ENCODE data around the gene EPHB3.
"Not testable (repeated sequence)": the region's sequence is repeated elsewhere in the genome, so short reads cannot be mapped to it uniquely, and the experiment has no call there.

The EPHB3 gene

DNA sequence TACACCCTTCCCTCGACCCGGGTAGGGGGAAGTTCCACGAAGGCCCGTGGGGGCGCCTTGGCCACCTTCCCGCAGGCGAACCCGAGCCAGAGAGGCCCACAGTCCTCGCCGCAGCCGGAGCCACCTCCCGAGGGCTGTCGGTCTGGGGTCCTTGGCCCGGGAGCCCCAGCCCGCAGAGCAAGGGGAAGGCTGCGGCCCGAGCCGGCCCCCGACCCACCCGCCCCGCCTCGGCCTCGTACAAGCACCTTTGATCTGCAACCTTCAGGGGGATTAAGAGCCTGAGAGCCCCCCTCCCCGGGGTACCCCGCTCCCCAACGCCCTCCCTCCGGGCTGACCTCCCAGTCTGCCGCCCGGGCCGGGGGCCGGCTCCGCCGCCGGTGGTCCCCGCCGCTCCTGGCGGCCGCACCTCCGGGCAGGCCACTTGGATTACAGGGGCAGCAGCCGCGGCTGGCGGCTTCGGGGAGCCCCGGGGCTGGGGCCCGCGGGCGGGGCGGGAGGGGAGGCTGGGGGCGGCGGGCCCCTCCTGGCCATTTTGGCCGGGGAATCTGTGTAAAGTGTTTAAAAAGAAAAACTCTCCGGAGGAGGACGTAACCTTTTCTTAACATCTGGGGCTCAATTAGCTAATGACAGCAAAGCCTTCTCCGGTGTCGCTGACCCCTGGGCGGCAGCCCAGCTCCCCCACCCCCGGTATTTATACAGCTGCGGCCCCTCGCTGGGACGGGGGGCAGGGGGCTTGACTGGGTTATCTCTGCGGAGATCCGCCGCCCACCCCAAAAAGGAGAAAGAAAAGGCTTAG lies 40.2 kb downstream of the EPHB3 start:
- DNase-seq, result no peak

DNA sequence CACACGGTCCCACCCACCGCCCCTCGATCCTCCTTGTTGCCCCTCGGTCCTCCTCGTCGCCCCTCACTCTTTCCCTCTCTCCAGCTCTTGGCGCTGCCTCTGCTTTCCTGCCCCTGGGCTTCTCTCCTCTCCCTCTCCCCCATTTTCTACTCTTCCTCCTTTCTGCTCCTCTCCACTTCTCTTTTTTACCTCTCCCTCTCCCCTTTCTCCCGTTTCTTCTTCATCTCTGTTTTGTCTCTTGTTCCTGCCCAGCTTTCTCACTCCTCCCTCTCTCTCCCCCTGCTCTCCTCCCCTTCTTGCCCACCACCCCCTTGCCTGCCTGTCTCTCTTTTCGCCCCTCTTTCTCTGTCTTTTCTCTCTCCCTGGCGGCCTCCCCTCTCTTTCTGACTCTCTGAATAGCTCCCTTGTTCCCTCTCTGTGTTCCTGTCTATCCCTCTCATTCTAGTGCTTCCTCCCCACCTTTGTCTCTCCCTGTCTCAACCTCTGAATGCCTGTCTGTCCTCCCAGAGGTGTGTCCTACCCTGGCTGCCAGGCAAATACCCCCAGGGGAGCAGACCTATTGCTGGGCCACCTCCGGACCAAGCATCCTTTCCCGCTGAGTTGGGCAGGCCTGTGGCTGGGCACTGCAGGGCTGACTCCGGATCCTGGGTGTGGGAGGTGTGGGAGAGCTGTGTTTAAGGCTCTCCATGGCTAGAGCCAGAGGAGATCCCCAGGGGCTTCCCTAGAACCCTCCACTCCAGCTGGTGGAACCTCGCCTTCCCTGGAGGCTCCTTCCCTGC lies 41.0 kb downstream of the EPHB3 start:
- DNase-seq, result no peak

- no peak for DNase-seq
These were observed 41.8 kb downstream of the EPHB3 start for GRCh38 chr3:184603151-184604030.

GRCh38 chr3:184604039-184604601 lies 42.5 kb downstream of the EPHB3 start:
- DNase-seq, result no peak

DNA sequence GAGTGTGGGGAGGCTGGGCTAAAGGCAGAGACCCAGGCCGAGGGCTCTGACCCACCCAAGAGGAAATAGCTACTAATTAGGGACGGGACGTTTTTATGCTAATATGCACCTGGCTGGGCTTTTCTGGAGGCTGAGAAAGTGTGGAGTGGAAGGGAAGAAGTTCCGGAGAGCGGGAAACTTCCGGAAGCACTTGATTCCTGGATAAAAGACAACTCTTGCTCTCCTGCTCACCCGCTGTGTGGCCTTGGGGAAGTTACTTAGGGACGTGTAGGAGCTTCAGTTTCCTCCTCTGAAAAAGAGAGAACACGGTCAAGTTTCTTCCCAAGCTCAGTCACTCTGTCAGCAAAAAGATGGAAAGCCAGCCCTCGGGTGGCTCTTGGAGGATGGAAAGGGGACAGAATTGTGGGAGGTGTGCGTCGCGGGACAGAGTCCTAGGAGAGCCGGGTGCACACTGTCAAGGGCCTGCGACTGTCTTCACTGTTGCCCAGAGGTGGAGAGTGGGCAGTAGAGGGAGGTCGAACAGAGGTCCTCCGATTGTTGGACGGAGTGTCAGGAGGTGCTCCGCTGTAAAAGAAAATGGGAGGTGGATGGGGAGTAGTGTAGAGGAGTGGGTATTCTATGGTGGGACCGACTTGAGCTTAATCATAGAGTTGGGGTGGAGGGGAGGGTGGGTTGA lies 43.2 kb downstream of the EPHB3 start:
- DNase-seq, result no peak

DNA sequence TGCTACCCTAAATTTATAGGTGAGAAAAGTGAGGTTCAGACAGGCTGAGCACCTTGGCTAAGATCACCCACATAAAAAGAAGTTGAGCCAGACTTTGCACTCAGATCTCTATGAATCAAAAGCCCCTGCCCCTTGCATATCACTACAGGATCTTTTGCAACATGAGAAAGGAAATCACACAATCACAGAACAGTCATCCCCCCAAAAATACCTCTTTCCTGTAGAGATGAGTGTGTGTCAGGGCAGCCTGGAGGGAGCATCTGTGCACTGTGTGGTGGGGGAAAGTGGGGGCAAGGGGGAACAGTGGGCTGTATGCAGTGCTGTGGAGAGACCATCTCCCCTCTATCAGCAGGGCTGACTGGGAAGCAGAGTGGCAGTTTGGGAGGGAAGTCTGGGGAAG lies 46.6 kb downstream of the EPHB3 start:
- no peak for DNase-seq

DNA sequence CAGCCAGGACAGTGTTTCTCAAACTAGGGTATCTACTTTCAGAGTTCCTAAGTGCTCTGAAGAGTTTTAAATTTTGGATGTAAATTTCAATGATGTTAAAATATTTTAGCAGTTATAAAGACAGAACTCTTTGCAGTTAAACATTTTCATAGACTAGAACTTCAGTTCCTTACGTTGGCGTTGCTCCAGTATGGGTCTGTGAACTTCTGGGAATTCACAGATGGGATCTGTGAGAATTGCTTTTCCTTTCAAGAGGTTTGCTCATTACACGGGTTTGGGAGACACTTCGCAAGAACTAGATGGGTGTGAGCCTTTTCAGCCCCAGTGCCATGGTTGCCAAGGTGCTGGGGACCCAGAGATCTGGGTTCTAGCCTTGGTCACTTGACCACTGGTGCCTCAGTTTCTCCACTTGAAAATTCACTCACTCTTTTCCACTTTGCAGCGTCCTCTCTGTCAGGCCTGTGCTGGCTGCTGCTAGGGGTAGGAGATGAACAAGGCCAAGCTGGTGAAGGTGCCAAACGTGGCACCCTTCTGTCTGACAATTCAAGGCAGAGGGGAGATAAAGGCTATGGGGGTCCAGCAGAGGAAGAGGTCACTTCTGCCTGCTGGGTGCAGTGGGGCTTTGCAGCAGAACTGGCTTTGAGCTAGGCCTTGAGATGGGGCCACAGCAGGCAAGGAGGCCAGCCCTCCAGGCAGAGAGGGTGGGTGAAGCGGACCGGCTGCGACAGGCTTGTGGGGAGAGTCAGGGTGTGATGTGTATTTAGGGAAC lies 48.1 kb downstream of the EPHB3 start:
- no peak for DNase-seq

- no peak for DNase-seq
These were observed 48.8 kb downstream of the EPHB3 start for GRCh38 chr3:184610245-184610871.

DNA sequence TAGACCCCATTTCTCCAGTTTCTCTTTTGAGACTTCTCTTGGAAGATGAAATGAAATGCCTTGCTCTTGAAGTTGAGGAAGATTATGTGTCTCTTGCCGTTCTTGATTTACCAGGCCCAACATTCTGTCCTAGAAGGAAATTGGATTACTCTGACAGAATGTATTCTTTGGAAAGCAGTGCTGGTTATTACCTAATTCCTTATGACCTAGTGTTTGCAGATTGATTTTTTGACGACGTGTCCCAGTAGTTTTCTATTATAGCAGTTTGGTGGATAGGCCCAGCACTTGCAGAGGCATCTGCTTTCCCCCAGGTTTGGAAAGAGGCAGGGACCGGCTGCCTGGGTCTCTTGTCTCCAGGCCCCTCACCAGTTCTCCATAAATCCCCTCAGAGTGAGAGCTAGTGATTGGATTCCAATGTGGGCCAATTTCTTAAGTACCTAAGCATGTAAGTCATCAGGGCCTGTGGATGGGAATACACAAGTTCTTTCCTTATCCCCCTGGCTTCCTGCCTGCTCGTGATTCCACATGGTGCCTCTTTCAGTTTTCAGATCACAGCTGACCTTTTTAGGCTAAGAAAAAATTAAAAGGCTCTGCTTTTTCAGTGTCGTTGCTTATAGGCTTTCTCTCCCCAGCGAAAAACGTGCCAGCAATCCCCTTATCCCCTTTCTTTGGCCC lies 50.2 kb downstream of the EPHB3 start:
- no peak for DNase-seq

DNA sequence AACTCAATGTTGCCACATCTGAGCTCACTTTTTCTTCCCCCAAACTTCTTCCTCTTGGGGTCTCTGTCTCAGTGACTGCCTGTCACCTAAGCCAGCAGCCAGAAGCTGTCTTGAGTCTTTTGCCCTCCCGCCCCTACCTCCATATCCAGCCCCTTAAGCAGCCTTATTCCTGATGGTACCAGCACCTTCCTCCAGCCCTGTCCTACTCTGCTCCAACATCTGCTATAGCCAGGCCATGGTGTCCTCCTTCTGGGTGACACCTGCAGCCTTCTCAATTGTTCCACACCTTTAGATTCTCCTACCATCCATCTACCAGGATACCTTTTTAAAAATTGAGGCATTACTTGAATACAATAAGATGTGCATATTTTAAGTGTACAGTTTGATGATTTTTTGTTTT lies 53.8 kb downstream of the EPHB3 start:
- no peak for DNase-seq

DNA sequence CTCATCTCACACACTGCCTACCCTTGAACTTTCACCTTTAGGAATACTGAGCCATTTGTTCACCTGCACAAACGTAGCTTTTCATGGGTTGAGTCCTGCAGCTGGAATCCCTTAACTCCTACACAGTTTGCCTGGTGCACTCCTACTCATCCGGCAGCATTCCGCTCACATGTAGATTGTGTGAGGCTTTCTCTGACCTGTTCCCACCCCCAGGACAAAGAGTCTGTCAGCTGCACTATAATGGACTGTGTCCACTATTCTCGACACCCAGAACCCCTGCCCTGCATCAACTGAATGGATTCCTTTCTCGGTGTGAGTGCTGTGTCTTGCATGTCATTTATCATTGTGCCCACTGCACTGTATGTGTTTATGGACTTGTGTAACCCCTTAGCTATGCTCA lies 54.9 kb downstream of the EPHB3 start:
- DNase-seq, result no peak

DNA sequence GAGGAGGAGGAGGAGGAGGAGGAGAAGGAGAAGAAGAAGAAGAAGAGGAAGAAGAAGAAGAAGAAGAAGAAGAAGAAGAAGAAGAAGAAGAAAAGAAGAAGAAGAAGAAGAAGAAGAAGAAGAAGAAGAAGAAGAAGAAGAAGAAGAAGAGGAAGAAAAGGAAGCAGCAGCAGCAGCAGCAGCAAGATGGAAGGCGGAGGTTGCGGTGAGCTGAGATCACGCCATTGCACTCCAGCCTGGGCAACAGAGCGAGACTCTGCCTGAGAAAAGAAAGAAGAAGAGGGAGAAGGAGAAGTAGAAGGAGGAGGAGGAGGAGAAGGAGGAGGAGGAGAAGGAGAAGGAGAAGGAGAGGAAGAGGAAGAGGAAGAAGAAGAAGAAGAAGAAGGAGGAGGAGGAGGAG lies 55.7 kb downstream of the EPHB3 start:
- DNase-seq, result not testable (repeated sequence)

DNA sequence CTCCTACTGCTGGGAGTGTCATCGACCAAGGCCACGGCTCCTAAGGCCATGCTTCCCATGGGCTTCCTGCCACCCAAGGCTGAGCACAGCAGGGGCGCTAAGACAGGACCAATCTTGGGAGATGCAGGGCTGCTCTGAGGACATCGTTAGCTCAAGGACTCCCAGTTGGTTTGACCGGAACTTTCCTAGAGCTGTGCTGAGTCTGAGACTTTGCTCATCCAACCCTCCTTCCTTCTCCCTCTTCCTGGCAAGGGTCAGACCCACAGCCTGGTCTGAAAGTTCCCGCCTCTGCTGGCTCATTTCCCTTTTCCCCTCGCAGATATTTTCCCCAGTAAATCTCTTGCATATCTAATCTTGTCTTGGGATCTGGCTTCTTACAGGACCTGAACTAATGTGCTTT lies 57.2 kb downstream of the EPHB3 start:
- no peak for DNase-seq

- no peak for DNase-seq
These were observed 57.8 kb downstream of the EPHB3 start for GRCh38 chr3:184619369-184619768.

GRCh38 chr3:184619787-184620430 lies 58.3 kb downstream of the EPHB3 start:
- no peak for DNase-seq

DNA sequence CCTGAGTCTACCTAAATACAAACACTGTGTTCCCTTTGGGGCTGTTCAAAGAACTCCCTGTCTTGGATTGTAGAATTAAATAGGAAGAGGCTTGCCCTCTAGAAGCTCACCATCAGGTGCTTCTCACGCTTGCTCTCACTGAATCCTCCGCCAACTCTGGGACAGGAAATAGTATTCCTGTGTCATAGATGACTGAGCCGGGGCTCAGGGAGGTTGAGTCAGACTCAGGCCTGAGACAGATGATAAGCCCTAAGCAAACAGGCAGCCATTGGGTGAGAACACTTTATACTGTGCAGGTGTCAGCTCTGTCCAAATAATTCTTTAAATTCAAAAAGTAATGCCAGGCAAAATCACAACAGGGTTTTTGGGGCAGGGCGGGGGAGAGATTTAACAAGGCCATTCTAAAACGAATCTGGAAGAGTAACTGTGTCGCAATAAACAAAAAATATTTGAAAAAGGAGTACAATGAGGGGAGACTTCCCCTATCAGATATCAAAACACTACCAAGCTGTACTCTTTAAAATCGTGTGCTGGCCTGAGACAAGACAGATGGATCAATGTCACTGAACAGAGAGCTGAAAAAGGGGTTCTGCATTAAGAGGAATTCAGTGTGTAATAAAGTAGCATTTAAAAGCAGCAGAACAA lies 59.0 kb downstream of the EPHB3 start:
- no peak for DNase-seq

DNA sequence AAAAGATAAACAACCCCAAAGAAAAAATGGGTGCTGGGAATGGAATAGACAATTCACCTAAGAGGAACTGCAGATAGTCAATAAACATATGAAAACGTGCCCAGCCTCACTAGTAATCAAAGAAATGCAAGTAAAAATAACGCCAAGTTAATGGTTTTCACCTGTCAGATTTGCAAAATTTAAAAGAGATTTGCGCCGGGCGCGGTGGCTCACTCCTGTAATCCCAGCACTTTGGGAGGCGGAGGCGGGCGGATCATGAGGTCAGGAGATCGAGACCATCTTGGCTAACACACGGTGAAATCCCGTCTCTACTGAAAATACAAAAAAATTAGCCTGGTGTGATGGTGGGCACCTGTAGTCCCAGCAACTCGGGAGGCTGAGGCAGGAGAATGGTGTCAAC lies 60.6 kb downstream of the EPHB3 start:
- DNase-seq, result not testable (repeated sequence)

DNA sequence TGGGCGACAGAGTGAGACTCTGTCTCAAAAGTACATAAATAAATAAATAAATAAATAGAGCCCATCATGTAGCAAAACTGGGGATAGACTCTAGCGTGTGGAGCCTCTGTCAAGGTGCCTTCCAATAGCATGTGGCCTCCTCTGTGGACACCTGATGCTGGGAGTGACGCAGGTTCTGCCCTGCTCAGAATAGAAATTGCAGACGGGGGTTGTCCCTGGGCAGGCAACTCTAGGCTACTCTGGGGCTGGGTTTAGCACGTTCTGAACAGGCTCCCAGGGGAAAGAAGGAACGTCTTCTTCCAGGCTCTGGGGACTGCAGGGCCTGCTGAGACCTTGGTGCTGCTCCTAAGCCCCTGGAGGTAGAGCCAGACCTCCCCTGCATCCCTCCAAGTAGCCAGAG lies 65.3 kb downstream of the EPHB3 start:
- no peak for DNase-seq

DNA sequence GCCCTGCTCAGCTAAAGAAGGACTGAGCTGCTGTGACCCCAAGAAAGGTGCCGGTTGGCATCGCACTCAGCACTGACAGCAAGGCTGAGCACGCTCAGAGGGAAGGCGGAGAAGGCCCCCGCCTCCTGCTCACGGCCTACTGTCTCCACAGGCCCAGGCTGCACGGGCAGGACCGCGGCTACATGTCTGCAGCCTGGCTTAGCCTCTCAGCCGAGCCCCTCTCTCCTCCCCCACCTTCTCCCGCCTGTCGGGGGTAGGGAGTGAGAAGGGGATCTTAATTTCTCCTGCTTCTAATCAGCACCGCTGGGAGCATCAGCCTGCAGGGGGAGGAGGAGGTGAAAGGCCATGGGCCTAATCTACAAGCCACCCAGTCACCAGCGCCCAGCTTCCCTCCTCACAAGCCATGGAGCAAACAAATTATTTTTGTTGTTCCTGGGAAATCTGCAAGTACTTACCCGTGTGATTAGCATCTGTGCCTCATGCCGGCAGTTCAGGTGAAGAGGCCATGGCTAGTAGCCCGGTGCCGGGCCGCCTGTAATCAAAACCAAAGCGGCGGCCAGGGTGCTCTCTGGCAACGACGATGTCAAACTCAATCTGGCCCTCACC lies 68.1 kb downstream of the EPHB3 start:
- DNase-seq, result no peak

All from activated CD4-positive, alpha-beta T cell treated with anti-CD3 and anti-CD28 coated beads, Interleukin-2, amount 50 U/mL, for 48 hours (primary cell).